HL-60 (cell line): ENCODE results near the gene SLC6A11.

Experiments used
- GABPA ChIP-seq: IDR thresholded peaks from 2 replicates; pipeline ENCODE4 v1.6.1; 2012; ENCODE audit warnings: low read depth
- POLR2AphosphoS5 ChIP-seq: IDR thresholded peaks from 2 replicates; pipeline ENCODE4 v1.6.1; 2012; ENCODE audit warnings: low read depth
- SPI1 ChIP-seq: IDR thresholded peaks from 2 replicates; pipeline ENCODE4 v1.6.1; 2012; ENCODE audit warnings: low read depth, mild to moderate bottlenecking, borderline replicate concordance
- TF ChIP-seq, protein P1 (sequence below): IDR thresholded peaks from one replicate; pipeline ENCODE4 v1.5.1; 2011; ENCODE audit warnings: low read length, control low read depth, inconsistent platforms; ENCODE audit not compliant: insufficient read depth

DNA sequence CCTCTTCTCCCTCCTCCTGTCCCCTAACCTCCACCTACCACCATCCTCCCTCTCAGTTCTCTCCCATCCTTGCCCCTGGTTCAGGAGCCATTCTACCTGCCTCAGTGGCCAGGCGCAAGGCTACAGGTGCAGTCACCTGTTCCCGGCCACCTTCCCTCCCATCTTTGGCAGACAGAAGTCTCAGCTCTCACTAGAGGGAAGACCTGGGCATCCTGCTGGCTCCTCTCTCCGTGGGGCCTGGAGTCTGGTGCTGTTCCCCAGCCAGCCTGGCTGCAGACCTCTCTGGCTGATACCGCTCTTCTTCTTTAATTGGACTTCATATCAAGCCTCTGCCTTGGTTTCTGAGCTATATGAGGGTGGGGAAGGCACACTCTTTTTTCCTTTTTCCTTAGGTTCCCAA lies 123.5 kb downstream of the SLC6A11 start:
- TF ChIP-seq SPI1: no peak
- TF ChIP-seq POLR2AphosphoS5: no peak
- TF ChIP-seq, protein P1, sequence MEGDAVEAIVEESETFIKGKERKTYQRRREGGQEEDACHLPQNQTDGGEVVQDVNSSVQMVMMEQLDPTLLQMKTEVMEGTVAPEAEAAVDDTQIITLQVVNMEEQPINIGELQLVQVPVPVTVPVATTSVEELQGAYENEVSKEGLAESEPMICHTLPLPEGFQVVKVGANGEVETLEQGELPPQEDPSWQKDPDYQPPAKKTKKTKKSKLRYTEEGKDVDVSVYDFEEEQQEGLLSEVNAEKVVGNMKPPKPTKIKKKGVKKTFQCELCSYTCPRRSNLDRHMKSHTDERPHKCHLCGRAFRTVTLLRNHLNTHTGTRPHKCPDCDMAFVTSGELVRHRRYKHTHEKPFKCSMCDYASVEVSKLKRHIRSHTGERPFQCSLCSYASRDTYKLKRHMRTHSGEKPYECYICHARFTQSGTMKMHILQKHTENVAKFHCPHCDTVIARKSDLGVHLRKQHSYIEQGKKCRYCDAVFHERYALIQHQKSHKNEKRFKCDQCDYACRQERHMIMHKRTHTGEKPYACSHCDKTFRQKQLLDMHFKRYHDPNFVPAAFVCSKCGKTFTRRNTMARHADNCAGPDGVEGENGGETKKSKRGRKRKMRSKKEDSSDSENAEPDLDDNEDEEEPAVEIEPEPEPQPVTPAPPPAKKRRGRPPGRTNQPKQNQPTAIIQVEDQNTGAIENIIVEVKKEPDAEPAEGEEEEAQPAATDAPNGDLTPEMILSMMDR: no peak
- no peak for TF ChIP-seq GABPA
